D721Med (cell line): ENCODE measurements around the gene TNFRSF18.

Experiments
- DNase-seq: peaks from one replicate; pipeline ENCODE4 v3.0.0; 2011; ENCODE audit warnings: low spot score; ENCODE audit not compliant: insufficient read length
- FAIRE-seq: peaks from 2 replicates; lab custom pipeline; 2011; peaks lifted over from hg19 to GRCh38; lab: Jason Lieb, UNC
- TF ChIP-seq, protein P1 (sequence below): IDR thresholded peaks from 2 replicates; pipeline ENCODE4 v1.5.1; 2012; ENCODE audit warnings: mild to moderate bottlenecking, control low read depth; ENCODE audit not compliant: insufficient read depth; ENCODE audit errors: missing control alignments

TNFRSF18 gene

DNA sequence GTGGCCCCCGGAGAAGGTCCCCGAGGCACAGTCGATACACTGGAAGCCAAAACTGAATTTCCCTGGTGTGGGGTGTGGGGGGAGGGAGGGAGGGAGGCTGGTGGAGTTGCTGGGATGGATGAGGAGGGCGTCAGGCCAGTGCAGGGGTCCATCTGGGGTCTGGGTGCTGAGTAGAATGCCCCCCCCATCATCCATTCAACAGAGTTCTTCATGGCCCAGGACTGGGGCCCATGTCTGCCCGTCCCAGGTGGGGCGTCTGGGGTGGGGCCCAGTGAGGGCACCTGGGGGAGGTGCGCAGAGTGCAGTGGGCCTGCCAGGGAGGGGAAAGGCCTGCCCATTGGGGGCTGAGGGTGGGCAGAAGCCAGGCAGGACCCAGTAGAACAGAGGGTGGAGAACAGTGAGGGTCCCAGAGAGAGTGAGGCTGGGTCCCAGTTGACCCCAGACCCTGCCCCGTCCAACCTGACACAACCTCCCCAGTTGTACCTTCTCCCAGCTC lies 1.9 kb downstream of the TNFRSF18 start:
- no peak for DNase-seq
- no peak for FAIRE-seq
- TF ChIP-seq, protein P1, sequence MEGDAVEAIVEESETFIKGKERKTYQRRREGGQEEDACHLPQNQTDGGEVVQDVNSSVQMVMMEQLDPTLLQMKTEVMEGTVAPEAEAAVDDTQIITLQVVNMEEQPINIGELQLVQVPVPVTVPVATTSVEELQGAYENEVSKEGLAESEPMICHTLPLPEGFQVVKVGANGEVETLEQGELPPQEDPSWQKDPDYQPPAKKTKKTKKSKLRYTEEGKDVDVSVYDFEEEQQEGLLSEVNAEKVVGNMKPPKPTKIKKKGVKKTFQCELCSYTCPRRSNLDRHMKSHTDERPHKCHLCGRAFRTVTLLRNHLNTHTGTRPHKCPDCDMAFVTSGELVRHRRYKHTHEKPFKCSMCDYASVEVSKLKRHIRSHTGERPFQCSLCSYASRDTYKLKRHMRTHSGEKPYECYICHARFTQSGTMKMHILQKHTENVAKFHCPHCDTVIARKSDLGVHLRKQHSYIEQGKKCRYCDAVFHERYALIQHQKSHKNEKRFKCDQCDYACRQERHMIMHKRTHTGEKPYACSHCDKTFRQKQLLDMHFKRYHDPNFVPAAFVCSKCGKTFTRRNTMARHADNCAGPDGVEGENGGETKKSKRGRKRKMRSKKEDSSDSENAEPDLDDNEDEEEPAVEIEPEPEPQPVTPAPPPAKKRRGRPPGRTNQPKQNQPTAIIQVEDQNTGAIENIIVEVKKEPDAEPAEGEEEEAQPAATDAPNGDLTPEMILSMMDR: no peak

DNA sequence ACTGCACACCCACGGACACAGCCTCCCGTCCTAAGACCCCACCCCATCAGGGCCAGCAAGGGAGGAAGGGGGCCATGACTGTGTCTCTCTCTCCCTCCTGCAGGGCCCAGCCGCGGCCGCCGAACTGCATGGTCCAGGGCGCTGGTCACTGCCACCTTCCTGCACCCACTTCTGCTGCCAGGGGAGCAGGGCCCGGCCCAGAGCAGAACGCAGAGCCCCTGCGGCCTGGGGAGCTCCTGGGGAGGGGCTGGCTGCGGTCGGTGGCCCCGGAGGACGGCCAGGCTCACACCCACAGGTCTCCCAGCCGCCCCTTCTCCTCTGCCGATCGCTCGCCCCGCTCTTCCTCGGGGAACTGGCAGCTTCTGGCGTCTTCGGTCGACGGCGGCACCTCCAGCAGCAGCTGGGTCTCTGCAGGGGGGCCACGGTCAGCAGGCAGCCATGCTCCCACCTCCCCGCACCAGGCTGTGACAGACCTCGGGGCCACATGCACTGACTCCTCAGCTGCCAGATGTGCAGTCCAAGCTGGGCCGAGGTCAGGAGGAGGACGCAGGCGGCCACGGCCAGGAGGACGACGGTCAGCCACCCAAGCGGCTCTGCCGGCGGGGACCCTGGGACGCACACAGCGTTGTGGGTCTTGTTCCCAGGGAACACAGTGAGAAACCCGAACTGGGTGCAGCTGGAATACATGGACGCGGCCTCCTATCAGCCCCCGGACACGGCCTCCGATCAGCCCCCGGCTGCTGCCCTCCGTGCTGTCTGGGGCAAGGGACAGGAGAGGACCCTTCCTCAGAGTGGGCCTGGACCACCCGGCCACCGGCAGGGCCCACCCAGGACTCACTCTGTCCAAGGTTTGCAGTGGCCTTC lies 2.6 kb downstream of the TNFRSF18 start:
- no peak for DNase-seq
- TF ChIP-seq, protein P1: no peak
- FAIRE-seq: no peak

DNA sequence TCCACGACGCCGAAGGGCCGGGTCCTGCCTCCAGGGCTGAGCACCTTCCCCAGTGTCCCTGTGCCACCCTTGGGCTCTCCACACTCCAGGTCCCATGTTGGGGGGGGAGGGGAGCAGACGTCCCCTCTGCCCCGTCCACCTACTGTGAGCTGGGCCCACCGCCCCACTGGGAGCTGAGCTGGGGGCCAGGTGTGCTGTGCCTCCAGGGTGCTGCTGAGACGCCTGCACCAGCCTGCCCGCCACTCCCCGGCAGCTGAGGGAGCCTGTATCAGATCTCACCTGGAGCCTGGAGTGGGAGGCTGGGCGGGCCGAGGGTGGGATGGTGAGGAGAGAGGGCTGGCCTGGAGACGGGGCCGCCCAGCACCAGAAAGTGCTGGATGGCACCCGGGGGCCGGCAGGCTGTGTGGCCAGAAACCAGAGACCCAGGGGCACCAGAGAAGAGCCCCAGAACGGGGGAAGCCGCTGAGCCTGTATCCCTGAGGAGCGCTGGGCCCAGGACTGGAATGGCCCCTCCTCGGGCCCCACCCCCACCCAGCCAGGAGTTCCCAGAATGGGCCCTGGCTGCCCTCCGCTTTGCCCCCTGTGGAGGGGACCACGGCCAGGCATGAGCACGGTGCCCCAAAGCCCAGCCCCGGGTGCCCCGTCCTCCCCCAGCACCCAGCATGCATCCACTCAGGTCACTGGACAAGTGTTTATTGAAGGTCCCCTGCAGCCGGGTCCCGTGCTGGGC lies 3.4 kb downstream of the TNFRSF18 start:
- no peak for FAIRE-seq
- DNase-seq: no peak
- TF ChIP-seq, protein P1: no peak

DNA sequence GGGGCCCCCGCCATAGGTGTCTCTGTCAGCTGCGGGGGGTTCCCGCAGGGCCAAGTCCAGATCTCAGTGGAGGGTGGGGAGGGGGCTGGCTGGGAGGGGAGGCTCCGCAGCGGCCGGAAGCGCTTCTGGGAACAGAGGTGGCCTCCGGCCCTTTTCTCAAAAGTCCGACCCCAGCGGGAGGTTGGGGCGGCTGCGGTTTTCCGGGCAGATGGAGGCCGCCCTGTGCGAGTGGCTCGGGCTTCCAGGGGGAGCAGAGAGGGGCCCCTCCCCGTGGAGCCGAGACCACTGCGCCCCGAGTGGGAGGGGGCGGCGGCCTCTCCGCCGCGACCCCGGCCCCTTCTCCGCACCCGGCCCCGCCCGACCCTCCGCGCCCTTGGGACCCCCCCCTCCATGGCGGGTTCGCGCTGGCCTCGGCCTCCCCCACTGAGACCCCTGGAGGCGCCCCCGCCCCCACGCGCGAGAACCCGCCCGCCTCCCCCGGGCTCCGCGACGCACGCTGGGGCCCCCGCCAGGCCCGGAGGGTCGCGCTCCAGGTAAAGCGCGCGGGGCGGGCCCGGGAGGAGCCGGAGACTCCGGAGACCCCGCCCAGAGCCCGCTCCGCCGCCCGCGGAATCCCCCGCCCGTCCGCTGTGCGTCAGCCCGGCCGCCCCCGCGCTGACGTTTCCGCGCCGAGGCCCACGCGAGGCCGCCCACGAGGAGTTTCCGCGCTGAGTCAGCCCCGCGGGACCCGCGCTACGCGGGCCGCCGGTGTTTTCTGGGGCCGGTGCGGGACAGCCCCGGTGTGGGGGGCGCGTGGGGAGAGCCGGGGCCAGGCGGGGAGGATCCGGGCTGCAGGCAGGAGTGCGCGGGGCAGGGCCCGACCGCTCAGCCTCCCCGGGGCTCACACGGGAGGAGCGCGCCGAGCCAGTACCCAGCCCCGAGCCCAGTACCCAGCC lies 5.2 kb downstream of the TNFRSF18 start:
- TF ChIP-seq, protein P1: no peak
- FAIRE-seq (no peak), DNase-seq (no peak)

DNA sequence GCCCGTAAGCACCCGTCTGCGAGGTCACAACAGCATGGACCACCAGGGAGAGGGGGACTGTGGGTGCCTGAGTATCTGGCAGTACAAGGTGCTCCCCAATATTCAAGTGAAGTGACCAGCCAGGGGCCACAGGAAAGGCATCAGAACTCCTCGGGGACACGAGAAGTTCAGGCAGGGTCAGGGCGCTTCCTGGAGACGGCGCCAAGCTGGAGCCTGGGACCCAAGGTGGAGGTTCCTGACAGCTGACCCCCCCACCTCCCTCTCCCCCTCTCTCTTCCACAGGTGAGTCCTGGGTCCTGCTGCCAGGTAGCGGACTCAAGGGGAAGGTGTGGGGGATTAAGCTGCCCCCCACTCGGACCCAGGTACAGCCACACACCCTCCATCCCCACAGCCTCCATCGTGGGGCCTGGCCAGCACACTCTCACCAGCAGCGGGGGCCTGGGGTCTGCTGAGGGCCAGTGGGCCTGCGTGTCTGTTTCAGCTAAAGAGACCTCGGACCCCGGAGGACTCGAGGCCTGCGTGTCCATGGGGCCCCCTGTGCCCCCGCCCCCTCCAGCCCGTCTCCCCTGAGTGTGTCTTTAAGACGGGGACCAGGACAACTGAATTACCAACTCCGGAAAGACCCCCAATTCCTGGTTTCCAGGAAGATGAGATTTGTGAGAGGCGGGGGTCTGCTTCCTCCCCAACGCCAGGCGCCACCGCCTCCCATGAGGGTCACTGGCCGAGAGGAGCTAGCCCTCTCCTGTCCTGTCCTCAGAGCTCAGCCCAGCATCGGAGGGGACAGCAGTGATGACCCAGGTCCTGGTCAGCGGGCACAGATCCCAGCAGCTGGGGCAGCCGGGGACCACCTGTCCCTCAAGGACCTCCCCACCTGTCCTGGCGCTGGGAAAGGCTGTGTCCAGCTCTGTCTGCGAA lies 6.2 kb downstream of the TNFRSF18 start:
- TF ChIP-seq, protein P1: no peak
- FAIRE-seq: no peak

More for the DNA sequence above, 6.2 kb downstream of the TNFRSF18 start:
- DNase-seq: peak; percentile 8
